WTC11 (cell line): ENCODE data around the gene ZNF503. TPM values are rescaled to one million over a fixed set of nuclear protein-coding genes. Genes with fewer than 3 reads are reported as not detected.

Experiments used
- ATAC-seq: fragments of 200-7000 bp; cut with Tn5 transposase; 2 replicates; pipeline ENCODE4 v1.10.0; 2021; ENCODE audit warnings: mild to moderate bottlenecking, moderate library complexity
- CTCF ChIA-PET: fragments of 300-600 bp; sonication (Branson Sonifier 250); formaldehyde crosslinking; loops from one replicate; lab custom pipeline; 2021; ENCODE audit warnings: antibody characterized with exemption; lab: Charles Lee
- POLR2A ChIA-PET: fragments of 350-600 bp; sonication (Branson Sonifier 250); formaldehyde crosslinking; loops from one replicate; lab custom pipeline; 2021; ENCODE audit warnings: antibody characterized with exemption; lab: Charles Lee
- DNase-seq: peaks from one replicate; pipeline ENCODE4 v3.0.0; 2021; ENCODE audit warnings: low spot score
- H3K27ac Mint-ChIP-seq: 2 replicates; pipeline ENCODE4 v1.8.0; 2021; ENCODE audit warnings: mixed read lengths
- H3K27me3 Mint-ChIP-seq: 2 replicates; pipeline ENCODE4 v1.8.0; 2021; ENCODE audit warnings: low read depth, mild to moderate bottlenecking, moderate library complexity, mixed read lengths
- H3K36me3 Mint-ChIP-seq: 2 replicates; pipeline ENCODE4 v1.8.0; 2021; ENCODE audit warnings: mixed read lengths
- H3K4me1 Mint-ChIP-seq: 2 replicates; pipeline ENCODE4 v1.8.0; 2022; ENCODE audit warnings: mixed read lengths
- H3K4me3 Mint-ChIP-seq: 2 replicates; pipeline ENCODE4 v1.8.0; 2021; ENCODE audit warnings: mild to moderate bottlenecking, moderate library complexity, mixed read lengths
- H3K9me3 Mint-ChIP-seq: 2 replicates; pipeline ENCODE4 v1.8.0; 2021; ENCODE audit warnings: mixed read lengths
- ATF1 ChIP-seq: sonication (generic); formaldehyde crosslinking; IDR thresholded peaks from 2 replicates; pipeline ENCODE4 v1.8.1; 2023; ENCODE audit warnings: mild to moderate bottlenecking, moderate library complexity, missing genetic modification reagents
- CREB1 ChIP-seq: sonication (generic); formaldehyde crosslinking; IDR thresholded peaks from 2 replicates; pipeline ENCODE4 v1.8.0; 2023; ENCODE audit warnings: mild to moderate bottlenecking, missing genetic modification reagents
- ELF4 ChIP-seq: sonication (generic); formaldehyde crosslinking; IDR thresholded peaks from 2 replicates; pipeline ENCODE4 v1.8.1; 2022; ENCODE audit warnings: low read depth, mild to moderate bottlenecking, moderate library complexity, missing genetic modification reagents
- OVOL2 ChIP-seq: fragments of 250-450 bp; sonication (Bioruptor Pico); IDR thresholded peaks from 2 replicates; pipeline ENCODE4 v1.9.0; 2021; ENCODE audit warnings: mild to moderate bottlenecking, borderline replicate concordance
- RELA ChIP-seq: sonication (generic); formaldehyde crosslinking; IDR thresholded peaks from 2 replicates; pipeline ENCODE4 v1.8.1; 2022; ENCODE audit warnings: missing genetic modification reagents, mild to moderate bottlenecking, borderline replicate concordance
- ZNF121 ChIP-seq: sonication (generic); formaldehyde crosslinking; IDR thresholded peaks from 2 replicates; pipeline ENCODE4 v1.8.0; 2023; ENCODE audit warnings: missing genetic modification reagents
- ZNF416 ChIP-seq: fragments of 250-450 bp; sonication (Bioruptor Pico); IDR thresholded peaks from 2 replicates; pipeline ENCODE4 v1.9.0; 2021; ENCODE audit warnings: mild to moderate bottlenecking, inconsistent platforms
- total RNA-seq: library from RNA; stranded (reverse); gene quantifications from 3 replicates; pipeline ENCODE4 v1.2.3, GENCODE V29; 2021
- TF ChIP-seq, protein P1 (sequence below): sonication (generic); formaldehyde crosslinking; IDR thresholded peaks from 2 replicates; pipeline ENCODE4 v1.8.0; 2022; ENCODE audit warnings: mild to moderate bottlenecking, missing genetic modification reagents
- TF ChIP-seq, protein P2 (sequence below): fragments of 250-450 bp; sonication (Bioruptor Pico); IDR thresholded peaks from 2 replicates; pipeline ENCODE4 v1.8.0; 2021; ENCODE audit warnings: mild to moderate bottlenecking
- TF ChIP-seq, protein P3 (sequence below): sonication (generic); formaldehyde crosslinking; IDR thresholded peaks from 2 replicates; pipeline ENCODE4 v1.8.1; 2023; ENCODE audit warnings: mild to moderate bottlenecking, missing genetic modification reagents, moderate library complexity

The ZNF503 gene
- total RNA-seq, 1 experiment from 2014 or later, result 0.39 TPM

DNA sequence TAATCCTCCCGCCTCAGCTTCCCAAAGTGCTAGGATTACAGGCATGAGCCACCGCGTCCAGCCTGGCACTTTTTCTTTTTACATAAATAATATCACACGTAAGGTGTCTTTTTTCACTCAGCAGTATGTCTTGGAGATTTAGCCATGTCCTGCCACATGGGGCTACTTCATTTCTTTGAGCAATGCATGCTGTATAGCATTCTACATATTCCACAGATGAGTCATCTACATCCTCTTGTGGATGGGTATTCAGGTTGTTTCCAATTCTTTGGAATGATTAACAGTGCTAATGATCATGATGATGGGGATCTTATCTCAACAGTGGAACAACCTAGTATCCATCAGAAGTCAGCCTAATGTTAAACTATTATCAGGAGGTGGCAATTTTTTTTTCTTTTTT is 50.8 kb downstream of the ZNF503 start:
- ATAC-seq, result no peak
- no peaks in the 10 kb centered on the region for H3K36me3 Mint-ChIP-seq
- CTCF ChIA-PET, result no interaction called here
- TF ChIP-seq CREB1 (CRISPR knock-in tag) (no peak), ZNF121 (CRISPR knock-in tag) (no peak), ELF4 (CRISPR knock-in tag) (no peak), ZNF416 (CRISPR knock-in tag) (no peak), ATF1 (no peak), OVOL2 (CRISPR knock-in tag) (no peak), RELA (no peak)
- TF ChIP-seq, protein P1, sequence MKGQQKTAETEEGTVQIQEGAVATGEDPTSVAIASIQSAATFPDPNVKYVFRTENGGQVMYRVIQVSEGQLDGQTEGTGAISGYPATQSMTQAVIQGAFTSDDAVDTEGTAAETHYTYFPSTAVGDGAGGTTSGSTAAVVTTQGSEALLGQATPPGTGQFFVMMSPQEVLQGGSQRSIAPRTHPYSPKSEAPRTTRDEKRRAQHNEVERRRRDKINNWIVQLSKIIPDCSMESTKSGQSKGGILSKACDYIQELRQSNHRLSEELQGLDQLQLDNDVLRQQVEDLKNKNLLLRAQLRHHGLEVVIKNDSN (CRISPR knock-in tag), result no peak
- TF ChIP-seq, protein P2, sequence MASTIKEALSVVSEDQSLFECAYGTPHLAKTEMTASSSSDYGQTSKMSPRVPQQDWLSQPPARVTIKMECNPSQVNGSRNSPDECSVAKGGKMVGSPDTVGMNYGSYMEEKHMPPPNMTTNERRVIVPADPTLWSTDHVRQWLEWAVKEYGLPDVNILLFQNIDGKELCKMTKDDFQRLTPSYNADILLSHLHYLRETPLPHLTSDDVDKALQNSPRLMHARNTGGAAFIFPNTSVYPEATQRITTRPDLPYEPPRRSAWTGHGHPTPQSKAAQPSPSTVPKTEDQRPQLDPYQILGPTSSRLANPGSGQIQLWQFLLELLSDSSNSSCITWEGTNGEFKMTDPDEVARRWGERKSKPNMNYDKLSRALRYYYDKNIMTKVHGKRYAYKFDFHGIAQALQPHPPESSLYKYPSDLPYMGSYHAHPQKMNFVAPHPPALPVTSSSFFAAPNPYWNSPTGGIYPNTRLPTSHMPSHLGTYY (CRISPR knock-in tag), result no peak
- TF ChIP-seq, protein P3, sequence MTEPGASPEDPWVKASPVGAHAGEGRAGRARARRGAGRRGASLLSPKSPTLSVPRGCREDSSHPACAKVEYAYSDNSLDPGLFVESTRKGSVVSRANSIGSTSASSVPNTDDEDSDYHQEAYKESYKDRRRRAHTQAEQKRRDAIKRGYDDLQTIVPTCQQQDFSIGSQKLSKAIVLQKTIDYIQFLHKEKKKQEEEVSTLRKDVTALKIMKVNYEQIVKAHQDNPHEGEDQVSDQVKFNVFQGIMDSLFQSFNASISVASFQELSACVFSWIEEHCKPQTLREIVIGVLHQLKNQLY (CRISPR knock-in tag), result no peak
- TF ChIP-seq, all 79 proteins: peak for 0
- POLR2A ChIA-PET, result no interaction called here
- DNase-seq, result no peak
- Mint-ChIP-seq H3K9me3 (no peaks in the 10 kb centered on the region; the same call in 1 of the 2 replicates), H3K27ac (no peak overlapping the region), H3K4me3 (no peak overlapping the region), H3K27me3 (0 out of 2 replicates have a peak, but pooled peaks cover 3% of the 10 kb centered on the region), H3K4me1 (no peaks in the 10 kb centered on the region)

Other genes starting within 250 kb of the ZNF503 start
- gene VDAC2, start 191.0 kb downstream of the ZNF503 start, total RNA-seq, result 283 to 284 TPM (median 283 TPM) in 3 replicates
- gene COMTD1, start 165.8 kb downstream of the ZNF503 start, total RNA-seq, result 46.3 to 49.5 TPM (median 47.8 TPM) in 3 replicates
- gene LRMDA, start 29.9 kb upstream of the ZNF503 start, total RNA-seq, result 0.48 to 0.92 TPM (median 0.78 TPM) in 3 replicates